GM12878 (cell line): ENCODE results near the gene WNT5A.

Experiments
- CREB1 ChIP-seq: IDR thresholded peaks from 2 replicates; pipeline ENCODE4 v1.6.1; 2012; ENCODE audit warnings: low read depth, mild to moderate bottlenecking, inconsistent platforms
- EZH2 ChIP-seq: IDR thresholded peaks from 2 replicates; pipeline ENCODE4 v1.6.1; 2012; ENCODE audit warnings: low read depth, mild to moderate bottlenecking, control low read depth, inconsistent platforms, low read length, borderline replicate concordance; ENCODE audit not compliant: control insufficient read depth
- GABPA ChIP-seq: IDR thresholded peaks from 2 replicates; pipeline ENCODE4 v1.6.1; 2014; ENCODE audit warnings: antibody characterized with exemption, low read depth, mild to moderate bottlenecking, inconsistent platforms
- KDM1A ChIP-seq: fragments of 200-600 bp; sonication (generic); IDR thresholded peaks from 2 replicates; pipeline ENCODE4 v1.6.1; 2016; ENCODE audit warnings: borderline replicate concordance
- PAX8 ChIP-seq: fragments of 450-650 bp; IDR thresholded peaks from 2 replicates; pipeline ENCODE4 v1.6.1; 2017; ENCODE audit warnings: mild to moderate bottlenecking, moderate library complexity
- POLR2A ChIP-seq: IDR thresholded peaks from 2 replicates; pipeline ENCODE4 v1.6.1; 2011; ENCODE audit warnings: low read depth, mild to moderate bottlenecking, low read length
- POU2F2 ChIP-seq: IDR thresholded peaks from 3 replicates; pipeline ENCODE4 v1.6.1; 2011; ENCODE audit warnings: low read depth, mild to moderate bottlenecking, low read length, borderline replicate concordance
- SMAD1 ChIP-seq: fragments of 450-650 bp; IDR thresholded peaks from 2 replicates; pipeline ENCODE4 v1.6.1; 2018; ENCODE audit warnings: mild to moderate bottlenecking, low read depth; ENCODE audit not compliant: partially characterized antibody
- SP1 ChIP-seq: IDR thresholded peaks from one replicate; pipeline ENCODE4 v1.6.1; 2011; ENCODE audit warnings: low read depth, low read length
- TAF1 ChIP-seq: IDR thresholded peaks from 2 replicates; pipeline ENCODE4 v1.6.1; 2011; ENCODE audit warnings: mild to moderate bottlenecking, low read depth, low read length, borderline replicate concordance
- ZNF274 ChIP-seq: IDR thresholded peaks from one replicate; pipeline ENCODE4 v1.8.0; 2011; ENCODE audit not compliant: insufficient read length, insufficient read depth
- TF ChIP-seq, protein P1 (sequence below), 3 experiments: IDR thresholded peaks in 2 of 3; conservative IDR thresholded peaks in 1 of 3; 2 replicates each; pipeline ENCODE4 v1.5.1; 2011; ENCODE audit warnings: low read depth in 3 of 3, low read length in 3 of 3, mild to moderate bottlenecking in 3 of 3, control low read depth in 2 of 3, moderate library complexity in 2 of 3, inconsistent platforms in 1 of 3, mixed read lengths in 1 of 3; ENCODE audit not compliant: control insufficient read depth in 2 of 3, insufficient read depth in 1 of 3; ENCODE audit errors: extremely low read depth in 1 of 3

DNA sequence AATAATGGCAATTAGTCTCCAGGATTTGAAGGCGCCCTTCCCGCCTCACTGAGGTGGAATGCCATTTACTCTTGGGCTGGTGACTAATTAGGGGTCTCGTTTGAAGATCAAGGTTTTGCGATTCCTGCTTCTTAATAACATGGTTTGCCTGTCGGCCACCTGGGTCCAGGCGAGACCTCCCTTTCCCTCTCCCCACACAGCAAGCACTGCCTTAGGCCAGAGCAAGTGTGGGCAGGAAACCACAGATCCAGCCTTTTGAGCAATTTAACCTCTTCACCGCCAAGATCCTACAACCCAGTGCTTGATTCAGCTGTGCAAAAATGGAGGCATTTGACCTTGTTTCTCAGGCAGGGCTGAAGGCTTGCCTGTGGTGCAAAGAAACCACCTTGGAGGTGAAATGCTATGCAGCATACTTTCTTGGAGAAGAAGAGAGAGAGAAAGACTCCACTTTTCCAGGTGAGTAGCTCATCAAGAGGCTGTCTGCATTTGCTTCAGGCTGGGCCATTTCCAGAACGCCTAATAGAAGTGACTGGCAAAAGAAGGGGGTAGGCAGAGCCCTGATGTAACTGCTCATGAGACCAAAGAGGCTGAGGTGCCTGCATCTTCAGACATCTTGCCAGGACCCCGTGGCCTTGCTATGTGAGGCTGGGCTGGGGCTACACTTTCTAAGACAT is 34.1 kb upstream of the WNT5A start:
- TF ChIP-seq, protein P1, sequence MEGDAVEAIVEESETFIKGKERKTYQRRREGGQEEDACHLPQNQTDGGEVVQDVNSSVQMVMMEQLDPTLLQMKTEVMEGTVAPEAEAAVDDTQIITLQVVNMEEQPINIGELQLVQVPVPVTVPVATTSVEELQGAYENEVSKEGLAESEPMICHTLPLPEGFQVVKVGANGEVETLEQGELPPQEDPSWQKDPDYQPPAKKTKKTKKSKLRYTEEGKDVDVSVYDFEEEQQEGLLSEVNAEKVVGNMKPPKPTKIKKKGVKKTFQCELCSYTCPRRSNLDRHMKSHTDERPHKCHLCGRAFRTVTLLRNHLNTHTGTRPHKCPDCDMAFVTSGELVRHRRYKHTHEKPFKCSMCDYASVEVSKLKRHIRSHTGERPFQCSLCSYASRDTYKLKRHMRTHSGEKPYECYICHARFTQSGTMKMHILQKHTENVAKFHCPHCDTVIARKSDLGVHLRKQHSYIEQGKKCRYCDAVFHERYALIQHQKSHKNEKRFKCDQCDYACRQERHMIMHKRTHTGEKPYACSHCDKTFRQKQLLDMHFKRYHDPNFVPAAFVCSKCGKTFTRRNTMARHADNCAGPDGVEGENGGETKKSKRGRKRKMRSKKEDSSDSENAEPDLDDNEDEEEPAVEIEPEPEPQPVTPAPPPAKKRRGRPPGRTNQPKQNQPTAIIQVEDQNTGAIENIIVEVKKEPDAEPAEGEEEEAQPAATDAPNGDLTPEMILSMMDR (IDR thresholded peaks at IDR 0.05 in 2 of 3, conservative IDR thresholded peaks at IDR 0.05 in 1 of 3; ENCODE audit: control insufficient read depth in 2 of 3, extremely low read depth in 1 of 3, insufficient read depth in 1 of 3, low read depth in 3 of 3, low read length in 3 of 3), result no peak
- TF ChIP-seq SP1, result no peak
- no peak for TF ChIP-seq TAF1
- no peak for TF ChIP-seq POU2F2
- no peak for TF ChIP-seq POLR2A
- TF ChIP-seq EZH2, result no peak
- no peak for TF ChIP-seq PAX8
- no peak for TF ChIP-seq ZNF274
- TF ChIP-seq GABPA, result no peak
- TF ChIP-seq CREB1, result no peak
- TF ChIP-seq SMAD1, result no peak
- no peak for TF ChIP-seq KDM1A
